ENCODE data around the gene OCLN.
"Not testable (repeated sequence)": the region's sequence is repeated elsewhere in the genome, so short reads cannot be mapped to it uniquely, and the experiment has no call there.

Gene OCLN

DNA sequence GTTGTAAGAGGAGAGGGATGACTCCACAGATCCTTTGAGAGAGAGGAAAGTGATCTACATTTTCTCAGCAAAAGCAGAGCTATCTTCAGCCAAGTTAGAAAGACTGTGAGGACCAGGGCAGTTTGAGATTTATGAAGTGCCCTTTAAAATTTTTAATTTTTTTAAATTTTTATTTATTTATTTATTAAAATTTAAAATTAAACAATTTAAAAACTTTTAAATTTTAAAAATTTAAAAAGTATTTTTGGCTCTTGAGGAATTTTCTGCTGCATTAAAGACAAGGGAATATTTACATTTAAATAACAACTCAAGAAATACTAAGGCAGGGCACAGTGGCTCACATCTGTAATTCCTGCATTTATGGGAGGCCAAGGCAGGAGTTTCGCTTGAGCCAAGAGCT, 30.4 kb upstream of the OCLN start:
- H3K36me3 ChIP-seq (ENCODE audit: control insufficient read depth in 2 of 2, insufficient read depth in 2 of 2, low read length in 2 of 2), result no peaks in the 10 kb centered on the region
- no peaks in the 10 kb centered on the region for H3K4me1 ChIP-seq (ENCODE audit: control insufficient read depth in 2 of 2, insufficient read depth in 2 of 2, low read length in 2 of 2)
- no peak overlapping the region for H3K4me3 ChIP-seq (ENCODE audit: low read length in 2 of 2)
- H3K9ac ChIP-seq (ENCODE audit: low read depth in 1 of 2, low read length in 2 of 2), result no peak overlapping the region
- no peaks in the 10 kb centered on the region for H3K9me3 ChIP-seq (ENCODE audit: control insufficient read depth in 2 of 2, low read length in 2 of 2)
- H3K27ac ChIP-seq (ENCODE audit: low read depth in 2 of 2, low read length in 2 of 2), result no peak overlapping the region
- H3K27me3 ChIP-seq (ENCODE audit: control insufficient read depth in 2 of 2, insufficient read depth in 2 of 2, low read length in 2 of 2), result no peaks in the 10 kb centered on the region

DNA sequence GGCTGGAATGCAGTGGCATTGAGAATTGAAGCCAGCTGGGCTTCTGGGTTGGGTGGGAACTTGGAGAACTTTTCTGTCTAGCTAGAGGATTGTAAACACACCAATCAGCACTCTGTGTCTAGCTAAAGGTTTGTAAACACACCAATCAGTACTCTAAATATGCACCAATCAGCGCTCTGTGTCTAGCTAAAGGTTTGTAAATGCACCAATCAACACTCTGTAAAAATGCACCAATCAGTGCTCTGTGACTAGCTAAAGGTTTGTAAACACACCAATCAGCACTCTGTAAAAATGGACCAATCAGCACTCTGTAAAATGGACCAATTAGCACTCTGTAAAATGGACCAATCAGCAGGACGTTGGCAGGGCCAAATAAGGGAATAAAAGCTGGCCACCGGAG, 26.2 kb upstream of the OCLN start:
- not testable (repeated sequence) for H3K36me3 ChIP-seq (ENCODE audit: control insufficient read depth in 2 of 2, insufficient read depth in 2 of 2, low read length in 2 of 2); H3K4me3 ChIP-seq (ENCODE audit: low read length in 2 of 2); H3K27ac ChIP-seq (ENCODE audit: low read depth in 2 of 2, low read length in 2 of 2); H3K9ac ChIP-seq (ENCODE audit: low read depth in 1 of 2, low read length in 2 of 2); H3K9me3 ChIP-seq (ENCODE audit: control insufficient read depth in 2 of 2, low read length in 2 of 2); H3K4me1 ChIP-seq (ENCODE audit: control insufficient read depth in 2 of 2, insufficient read depth in 2 of 2, low read length in 2 of 2); H3K27me3 ChIP-seq (ENCODE audit: control insufficient read depth in 2 of 2, insufficient read depth in 2 of 2, low read length in 2 of 2)

DNA sequence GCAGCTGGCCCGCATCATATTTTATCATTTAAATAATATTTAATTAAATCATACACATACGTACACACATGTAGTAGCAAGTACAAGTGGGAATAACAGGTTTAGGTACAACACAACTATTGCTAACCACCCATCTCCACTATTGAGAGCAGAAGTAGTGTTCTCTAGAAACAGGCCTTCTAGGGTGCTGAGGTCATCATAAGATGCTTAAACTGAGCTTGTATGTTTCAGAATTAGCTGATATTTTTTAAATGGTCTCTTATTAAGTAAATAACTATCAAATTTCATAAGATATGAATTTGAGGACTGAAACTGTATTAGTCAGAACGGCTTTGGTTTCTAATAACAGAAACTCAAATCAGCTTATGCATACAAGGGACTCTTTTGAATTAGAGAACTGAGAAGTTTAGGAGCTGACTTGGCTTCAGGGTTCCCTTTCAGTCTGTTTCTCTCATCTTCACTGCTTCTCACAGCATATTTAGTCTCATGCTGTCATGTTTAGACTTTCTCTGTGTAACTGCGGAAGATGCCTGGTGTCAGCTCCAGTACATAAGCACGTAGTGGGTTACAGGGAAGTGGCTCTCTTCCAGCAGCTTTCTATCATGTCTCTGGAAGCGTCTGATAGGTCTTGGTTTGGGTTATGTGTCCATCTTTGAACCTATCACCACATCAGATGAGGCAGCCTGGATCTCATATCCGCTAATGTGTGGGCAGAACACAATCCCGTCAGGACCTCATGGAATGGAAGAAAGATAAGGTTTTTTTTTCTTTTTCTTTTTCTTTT, 25.0 kb upstream of the OCLN start:
- H3K36me3 ChIP-seq (ENCODE audit: control insufficient read depth in 2 of 2, insufficient read depth in 2 of 2, low read length in 2 of 2), result no peaks in the 10 kb centered on the region
- no peak overlapping the region for H3K4me3 ChIP-seq (ENCODE audit: low read length in 2 of 2)
- H3K9me3 ChIP-seq (ENCODE audit: control insufficient read depth in 2 of 2, low read length in 2 of 2), result no peaks in the 10 kb centered on the region
- no peaks in the 10 kb centered on the region for H3K27me3 ChIP-seq (ENCODE audit: control insufficient read depth in 2 of 2, insufficient read depth in 2 of 2, low read length in 2 of 2)
- no peak overlapping the region for H3K9ac ChIP-seq (ENCODE audit: low read depth in 1 of 2, low read length in 2 of 2)
- no peaks in the 10 kb centered on the region for H3K4me1 ChIP-seq (ENCODE audit: control insufficient read depth in 2 of 2, insufficient read depth in 2 of 2, low read length in 2 of 2)
- H3K27ac ChIP-seq (ENCODE audit: low read depth in 2 of 2, low read length in 2 of 2), result no peak overlapping the region

DNA sequence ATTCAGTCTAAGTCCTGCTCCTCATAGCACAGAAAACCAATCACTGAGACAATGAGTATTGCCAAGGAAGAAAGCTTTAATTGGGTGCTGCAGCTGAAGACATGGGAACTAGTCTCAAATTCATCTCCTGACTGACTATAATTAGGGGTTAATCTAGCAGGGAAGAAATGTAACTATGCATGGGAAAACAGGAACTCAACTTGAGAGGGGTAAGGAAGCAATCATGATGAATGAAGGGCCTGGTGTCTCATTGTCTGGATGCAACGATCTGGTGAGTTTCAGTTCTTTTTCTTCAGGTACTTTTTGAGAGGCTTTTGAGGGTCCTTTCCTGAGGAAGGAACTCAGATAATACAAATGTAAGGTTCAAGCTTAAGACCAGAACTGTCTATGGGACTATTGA, 24.0 kb upstream of the OCLN start:
- Histone ChIP-seq H3K4me1 (ENCODE audit: control insufficient read depth in 2 of 2, insufficient read depth in 2 of 2, low read length in 2 of 2) (no peaks in the 10 kb centered on the region), H3K27me3 (ENCODE audit: control insufficient read depth in 2 of 2, insufficient read depth in 2 of 2, low read length in 2 of 2) (no peaks in the 10 kb centered on the region), H3K9me3 (ENCODE audit: control insufficient read depth in 2 of 2, low read length in 2 of 2) (no peaks in the 10 kb centered on the region), H3K27ac (ENCODE audit: low read depth in 2 of 2, low read length in 2 of 2) (no peak overlapping the region), H3K9ac (ENCODE audit: low read depth in 1 of 2, low read length in 2 of 2) (no peak overlapping the region), H3K4me3 (ENCODE audit: low read length in 2 of 2) (no peak overlapping the region), H3K36me3 (ENCODE audit: control insufficient read depth in 2 of 2, insufficient read depth in 2 of 2, low read length in 2 of 2) (no peaks in the 10 kb centered on the region)

DNA sequence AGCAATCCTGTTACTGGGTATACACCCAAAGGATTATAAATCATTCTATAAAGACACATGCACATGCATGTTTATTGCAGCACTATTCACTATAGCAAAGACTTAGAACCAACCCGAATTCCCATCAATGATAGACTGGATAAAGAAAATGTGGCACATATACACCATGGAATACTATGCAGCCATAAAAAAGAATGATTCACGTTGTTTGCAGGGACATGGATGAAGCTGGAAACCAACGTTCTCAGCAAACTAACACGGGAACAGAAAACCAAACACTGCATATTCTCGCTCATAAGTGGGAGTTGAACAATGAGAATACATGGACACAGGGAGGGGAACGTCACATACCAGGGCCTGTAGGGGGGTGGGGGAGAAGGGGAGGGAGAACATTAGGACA, 21.1 kb upstream of the OCLN start:
- H3K9me3 ChIP-seq (ENCODE audit: control insufficient read depth in 2 of 2, low read length in 2 of 2); H3K36me3 ChIP-seq (ENCODE audit: control insufficient read depth in 2 of 2, insufficient read depth in 2 of 2, low read length in 2 of 2); H3K27me3 ChIP-seq (ENCODE audit: control insufficient read depth in 2 of 2, insufficient read depth in 2 of 2, low read length in 2 of 2); H3K4me3 ChIP-seq (ENCODE audit: low read length in 2 of 2); H3K9ac ChIP-seq (ENCODE audit: low read depth in 1 of 2, low read length in 2 of 2); H3K27ac ChIP-seq (ENCODE audit: low read depth in 2 of 2, low read length in 2 of 2); H3K4me1 ChIP-seq (ENCODE audit: control insufficient read depth in 2 of 2, insufficient read depth in 2 of 2, low read length in 2 of 2): not testable (repeated sequence)

DNA sequence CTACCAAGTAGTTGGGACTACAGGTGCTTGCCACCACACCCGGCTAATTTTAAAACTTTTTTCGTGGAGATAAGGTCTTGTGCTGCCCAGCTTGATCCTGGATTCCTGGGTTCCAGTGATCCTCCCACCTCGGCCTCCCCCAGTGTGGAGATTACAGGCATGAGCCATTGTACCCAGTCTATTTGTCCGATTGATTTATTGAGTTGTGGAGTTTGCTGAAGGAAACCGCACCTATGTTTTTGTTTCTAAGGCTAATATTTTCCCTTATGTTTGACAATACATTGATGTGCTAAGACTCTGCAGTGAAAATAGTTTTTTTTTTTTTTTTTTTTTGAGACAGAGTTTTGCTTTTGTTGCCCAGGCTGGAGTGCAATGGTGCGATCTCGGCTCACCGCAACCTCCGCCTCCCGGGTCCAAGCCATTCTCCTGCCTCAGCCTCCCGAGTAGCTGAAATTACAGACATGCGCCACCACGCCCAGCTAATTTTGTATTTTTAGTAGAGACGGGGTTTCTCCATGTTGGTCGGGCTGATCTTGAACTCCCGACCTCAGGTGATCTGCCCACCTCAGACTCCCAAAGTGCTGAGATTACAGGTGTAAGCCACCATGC, 20.0 kb upstream of the OCLN start:
- not testable (repeated sequence) for H3K9ac ChIP-seq (ENCODE audit: low read depth in 1 of 2, low read length in 2 of 2); H3K4me3 ChIP-seq (ENCODE audit: low read length in 2 of 2); H3K27ac ChIP-seq (ENCODE audit: low read depth in 2 of 2, low read length in 2 of 2); H3K9me3 ChIP-seq (ENCODE audit: control insufficient read depth in 2 of 2, low read length in 2 of 2); H3K27me3 ChIP-seq (ENCODE audit: control insufficient read depth in 2 of 2, insufficient read depth in 2 of 2, low read length in 2 of 2); H3K36me3 ChIP-seq (ENCODE audit: control insufficient read depth in 2 of 2, insufficient read depth in 2 of 2, low read length in 2 of 2); H3K4me1 ChIP-seq (ENCODE audit: control insufficient read depth in 2 of 2, insufficient read depth in 2 of 2, low read length in 2 of 2)

DNA sequence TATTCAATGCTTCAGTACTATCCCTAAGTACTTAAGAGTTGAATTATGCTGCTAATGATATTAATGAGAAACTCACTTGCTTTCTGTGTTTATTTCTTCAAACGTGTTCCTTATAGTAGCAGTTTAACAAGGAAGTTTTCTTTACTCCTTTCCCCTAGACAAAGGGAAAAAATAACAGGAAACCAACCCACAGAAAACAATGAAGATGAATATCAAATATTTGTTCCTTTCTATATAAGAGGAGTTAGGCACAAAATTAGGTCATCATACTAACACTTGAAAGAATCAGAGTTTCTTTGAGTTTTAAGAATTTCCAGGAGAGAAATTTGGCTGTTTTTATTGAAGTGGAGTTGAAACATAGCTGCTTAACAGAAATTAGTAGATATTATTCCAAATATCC, 15.4 kb upstream of the OCLN start:
- Histone ChIP-seq H3K4me3 (ENCODE audit: low read length in 2 of 2) (no peak overlapping the region), H3K9me3 (ENCODE audit: control insufficient read depth in 2 of 2, low read length in 2 of 2) (no peaks in the 10 kb centered on the region), H3K27ac (ENCODE audit: low read depth in 2 of 2, low read length in 2 of 2) (no peak overlapping the region), H3K9ac (ENCODE audit: low read depth in 1 of 2, low read length in 2 of 2) (no peak overlapping the region), H3K4me1 (ENCODE audit: control insufficient read depth in 2 of 2, insufficient read depth in 2 of 2, low read length in 2 of 2) (no peaks in the 10 kb centered on the region), H3K27me3 (ENCODE audit: control insufficient read depth in 2 of 2, insufficient read depth in 2 of 2, low read length in 2 of 2) (no peaks in the 10 kb centered on the region), H3K36me3 (ENCODE audit: control insufficient read depth in 2 of 2, insufficient read depth in 2 of 2, low read length in 2 of 2) (no peaks in the 10 kb centered on the region)

DNA sequence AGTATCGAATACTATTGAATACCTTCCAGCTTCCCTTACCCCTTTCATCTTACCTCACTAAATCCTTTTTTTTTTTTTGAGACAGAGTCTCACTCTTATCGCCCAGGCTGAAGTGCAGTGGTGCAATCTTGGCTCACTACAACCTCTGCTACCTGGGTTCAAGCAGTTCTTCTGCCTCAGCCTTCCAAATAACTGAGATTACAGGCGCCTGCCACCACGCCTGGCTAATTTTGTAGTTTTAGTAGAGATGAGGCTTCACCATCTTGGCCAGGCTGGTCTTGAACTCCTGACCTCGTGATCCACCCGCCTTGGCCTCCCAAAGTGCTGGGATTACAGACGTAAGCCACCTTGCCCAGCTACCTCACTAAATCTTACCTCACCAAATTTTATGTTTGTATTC, 14.3 kb upstream of the OCLN start:
- H3K36me3 ChIP-seq (ENCODE audit: control insufficient read depth in 2 of 2, insufficient read depth in 2 of 2, low read length in 2 of 2); H3K9me3 ChIP-seq (ENCODE audit: control insufficient read depth in 2 of 2, low read length in 2 of 2); H3K27ac ChIP-seq (ENCODE audit: low read depth in 2 of 2, low read length in 2 of 2); H3K9ac ChIP-seq (ENCODE audit: low read depth in 1 of 2, low read length in 2 of 2); H3K4me1 ChIP-seq (ENCODE audit: control insufficient read depth in 2 of 2, insufficient read depth in 2 of 2, low read length in 2 of 2); H3K4me3 ChIP-seq (ENCODE audit: low read length in 2 of 2); H3K27me3 ChIP-seq (ENCODE audit: control insufficient read depth in 2 of 2, insufficient read depth in 2 of 2, low read length in 2 of 2): not testable (repeated sequence)

DNA sequence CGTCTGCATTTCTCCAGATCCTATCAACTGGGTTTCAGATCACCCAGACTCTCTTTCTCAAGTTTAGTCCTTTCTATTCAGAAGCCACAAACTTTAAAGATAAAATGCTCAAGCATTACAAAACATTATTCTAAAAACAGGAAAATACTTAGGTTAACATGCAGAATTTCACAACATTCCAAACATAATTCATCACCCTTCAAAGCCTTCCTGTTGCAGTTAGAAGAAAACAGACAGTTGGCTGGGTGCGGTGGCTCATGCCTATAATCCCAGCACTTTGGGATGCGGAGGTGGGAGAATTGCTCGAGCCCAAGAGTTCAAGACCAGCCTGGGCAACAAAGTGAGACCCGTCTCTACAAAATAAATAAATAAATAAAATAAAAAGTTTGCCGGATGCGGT, 7.7 kb upstream of the OCLN start:
- no peaks in the 10 kb centered on the region for H3K36me3 ChIP-seq (ENCODE audit: control insufficient read depth in 2 of 2, insufficient read depth in 2 of 2, low read length in 2 of 2)
- H3K4me3 ChIP-seq (ENCODE audit: low read length in 2 of 2), result no peak overlapping the region
- H3K9ac ChIP-seq (ENCODE audit: low read depth in 1 of 2, low read length in 2 of 2), result no peak overlapping the region
- no peaks in the 10 kb centered on the region for H3K9me3 ChIP-seq (ENCODE audit: control insufficient read depth in 2 of 2, low read length in 2 of 2)
- no peak overlapping the region for H3K27ac ChIP-seq (ENCODE audit: low read depth in 2 of 2, low read length in 2 of 2)
- H3K27me3 ChIP-seq (ENCODE audit: control insufficient read depth in 2 of 2, insufficient read depth in 2 of 2, low read length in 2 of 2), result no peaks in the 10 kb centered on the region
- H3K4me1 ChIP-seq (ENCODE audit: control insufficient read depth in 2 of 2, insufficient read depth in 2 of 2, low read length in 2 of 2), result no peaks in the 10 kb centered on the region

DNA sequence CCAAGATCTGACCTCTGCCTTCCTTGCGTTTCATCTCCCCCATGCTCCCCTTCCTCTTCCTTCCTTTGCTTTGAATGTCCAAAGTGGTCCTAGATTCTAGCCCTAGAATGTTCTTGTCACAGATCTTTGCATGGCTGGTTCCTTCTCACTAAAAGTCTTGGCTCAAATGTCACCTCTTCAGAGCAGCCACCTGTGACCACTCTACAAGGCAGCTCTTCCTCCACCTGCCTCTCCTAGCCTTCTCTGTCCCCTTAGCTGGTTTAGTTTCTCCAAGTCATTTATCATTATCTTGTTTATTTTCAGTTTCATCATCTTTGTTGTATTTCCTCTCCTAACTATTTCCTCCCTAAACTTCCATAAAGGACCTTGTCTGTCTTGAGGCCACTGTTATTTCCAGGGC, 7.1 kb upstream of the OCLN start:
- no peak overlapping the region for H3K9ac ChIP-seq (ENCODE audit: low read depth in 1 of 2, low read length in 2 of 2)
- no peaks in the 10 kb centered on the region for H3K4me1 ChIP-seq (ENCODE audit: control insufficient read depth in 2 of 2, insufficient read depth in 2 of 2, low read length in 2 of 2)
- no peak overlapping the region for H3K4me3 ChIP-seq (ENCODE audit: low read length in 2 of 2)
- H3K27me3 ChIP-seq (ENCODE audit: control insufficient read depth in 2 of 2, insufficient read depth in 2 of 2, low read length in 2 of 2), result no peaks in the 10 kb centered on the region
- H3K36me3 ChIP-seq (ENCODE audit: control insufficient read depth in 2 of 2, insufficient read depth in 2 of 2, low read length in 2 of 2), result no peaks in the 10 kb centered on the region
- H3K27ac ChIP-seq (ENCODE audit: low read depth in 2 of 2, low read length in 2 of 2), result no peak overlapping the region
- no peaks in the 10 kb centered on the region for H3K9me3 ChIP-seq (ENCODE audit: control insufficient read depth in 2 of 2, low read length in 2 of 2)

All from mucosa of rectum (tissue), 2 donors.